Caco-2 (cell line): ENCODE measurements around the gene BEST1. TPM values are rescaled to one million over a fixed set of nuclear protein-coding genes. Genes with fewer than 3 reads are reported as not detected.

Source experiments
- BruUV-seq: library from RNA; stranded (reverse); fragments of 400-500 nt; replicated peaks from 2 replicates; lab custom pipeline; 2021; lab: Mats Ljungman, UMichigan
- CTCF ChIA-PET: fragments of 300-600 bp; sonication (Branson Sonifier 250); formaldehyde crosslinking; loops from one replicate; lab custom pipeline; 2022; ENCODE audit warnings: antibody characterized with exemption; lab: Charles Lee
- POLR2A ChIA-PET: fragments of 300-600 bp; sonication (Branson Sonifier 250); formaldehyde crosslinking; loops from one replicate; lab custom pipeline; 2022; ENCODE audit warnings: antibody characterized with exemption; lab: Charles Lee
- DNase-seq, 2 experiments: peaks; one replicate each; pipeline versions ENCODE4 v3.0.0 to v3.0.0-alpha.2; 2020 to 2022
- H3K27me3 ChIP-seq: replicated peaks from 2 replicates; pipeline ENCODE4 v1.6.0; 2011; ENCODE audit warnings: low read length; ENCODE audit not compliant: control insufficient read depth, insufficient read depth
- H3K36me3 ChIP-seq: 2 replicates; pipeline ENCODE4 v1.5.1; 2011; ENCODE audit warnings: low read length; ENCODE audit not compliant: control insufficient read depth, insufficient read depth
- H3K4me1 ChIP-seq: fragments of 250-450 bp; sonication (Bioruptor Pico); 2 replicates; pipeline ENCODE4 v1.5.1; 2020; ENCODE audit warnings: mild to moderate bottlenecking
- H3K4me3 ChIP-seq: 2 replicates; pipeline ENCODE4 v1.5.1; 2011; ENCODE audit warnings: low read depth, mild to moderate bottlenecking, control low read depth, low read length
- H3K9me3 ChIP-seq: fragments of 250-450 bp; sonication (Bioruptor Pico); 2 replicates; pipeline ENCODE4 v1.5.1; 2020; ENCODE audit warnings: mild to moderate bottlenecking, moderate library complexity
- H3K27ac Mint-ChIP-seq: one replicate; pipeline ENCODE4 v1.8.0; 2022; ENCODE audit warnings: mixed read lengths; ENCODE audit not compliant: unreplicated experiment
- H3K27me3 Mint-ChIP-seq: one replicate; pipeline ENCODE4 v1.8.0; 2022; ENCODE audit warnings: mixed read lengths; ENCODE audit not compliant: insufficient read depth, unreplicated experiment
- H3K36me3 Mint-ChIP-seq: one replicate; pipeline ENCODE4 v1.8.0; 2022; ENCODE audit warnings: mild to moderate bottlenecking, mixed read lengths; ENCODE audit not compliant: insufficient read depth, unreplicated experiment
- H3K4me1 Mint-ChIP-seq: one replicate; pipeline ENCODE4 v1.8.0; 2022; ENCODE audit warnings: low read depth, mixed read lengths; ENCODE audit not compliant: unreplicated experiment
- H3K4me3 Mint-ChIP-seq: one replicate; pipeline ENCODE4 v1.8.0; 2022; ENCODE audit warnings: mild to moderate bottlenecking, moderate library complexity, mixed read lengths; ENCODE audit not compliant: unreplicated experiment
- H3K9me3 Mint-ChIP-seq: one replicate; pipeline ENCODE4 v1.8.0; 2022; ENCODE audit warnings: mixed read lengths; ENCODE audit not compliant: unreplicated experiment
- CTCF ChIP-seq, 2 experiments: fragments of 200-600 bp in 1 of 2; IDR thresholded peaks; 1 replicate in 1 of 2; 2 replicates in 1 of 2; pipeline versions ENCODE4 v1.5.1 to v1.8.0; 2011 to 2022; ENCODE audit warnings: antibody characterized with exemption in 1 of 2, control low read depth in 1 of 2, inconsistent platforms in 1 of 2, low read depth in 1 of 2, low read length in 1 of 2, mild to moderate bottlenecking in 1 of 2, moderate library complexity in 1 of 2; ENCODE audit not compliant: insufficient read depth in 1 of 2, severe bottlenecking in 1 of 2, unreplicated experiment in 1 of 2
- intact Hi-C: fragments of 100-400 bp; cut with micrococcal nuclease; formaldehyde crosslinking; loops from one replicate; pipeline ENCODE4 v1.10.0; 2022; ENCODE audit not compliant: unreplicated experiment
- total RNA-seq: library from RNA; stranded (reverse); gene quantifications from 2 replicates; pipeline ENCODE4 v1.2.3, GENCODE V29; 2022

The BEST1 gene
- total RNA-seq, 1 experiment from 2014 or later = 6.7 TPM

DNA sequence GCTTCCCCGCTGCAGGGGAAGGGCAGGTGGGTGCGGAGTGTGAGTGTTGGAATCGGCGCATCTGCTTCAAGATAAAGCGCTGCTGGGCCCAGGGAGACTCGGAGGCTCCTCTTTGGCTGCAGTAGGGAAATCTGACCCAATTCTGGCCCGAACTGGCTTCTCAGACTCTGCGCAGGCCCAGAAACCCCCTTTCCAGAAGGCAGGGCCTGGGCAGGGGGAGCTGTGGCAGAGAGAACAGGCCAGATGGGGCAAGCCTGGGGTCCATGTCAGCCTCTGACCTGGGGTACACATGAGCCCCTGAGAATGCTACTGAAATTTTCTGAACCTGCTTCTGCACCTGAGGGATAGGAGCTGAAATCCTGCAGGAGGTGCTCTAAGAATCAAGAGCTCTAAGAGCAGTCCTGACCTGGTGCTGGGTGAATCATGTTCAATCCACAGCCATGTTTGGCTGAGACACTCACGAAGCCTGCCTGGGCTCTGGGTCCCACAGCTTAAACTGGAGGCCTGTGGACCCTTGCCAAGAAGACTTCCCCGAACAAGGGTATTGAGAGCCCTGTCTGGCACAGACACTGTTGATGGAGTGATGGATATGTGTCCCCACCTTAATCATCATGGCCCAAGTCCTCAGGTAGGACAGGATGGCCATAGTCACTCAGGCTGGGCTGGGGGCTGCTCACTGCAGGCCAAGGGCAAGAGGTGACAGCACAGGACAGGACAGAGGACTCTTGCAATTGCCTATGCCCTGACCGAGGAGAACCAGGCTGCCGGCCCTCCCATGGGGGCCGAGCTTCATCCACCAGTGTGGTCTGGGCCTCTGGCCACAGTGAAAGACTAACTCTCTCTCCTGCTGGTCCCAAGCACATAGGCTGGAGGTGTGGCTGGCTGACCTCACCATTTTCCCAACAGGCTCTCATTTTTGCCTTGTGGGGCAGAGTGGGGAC is 39.7 kb upstream of the BEST1 start:
- H3K4me1 ChIP-seq = no peaks in the 10 kb centered on the region
- no peaks in the 10 kb centered on the region for H3K27me3 ChIP-seq
- intact Hi-C loops = loop anchor here (10.0 kb wide), 1 partner anchor 876 kb away; no protein-coding TSS in a partner anchor
- H3K27ac Mint-ChIP-seq = no peak overlapping the region
- H3K4me3 ChIP-seq = no peak overlapping the region
- H3K4me3 Mint-ChIP-seq = no peak overlapping the region
- H3K4me1 Mint-ChIP-seq = no peaks in the 10 kb centered on the region
- H3K36me3 Mint-ChIP-seq = no peaks in the 10 kb centered on the region
- TF ChIP-seq CTCF (IDR thresholded peaks at IDR 0.05; ENCODE audit: insufficient read depth in 1 of 2, low read depth in 1 of 2, low read length in 1 of 2, severe bottlenecking in 1 of 2, unreplicated experiment in 1 of 2) = no peak
- DNase-seq = peak in 1 of 2 experiments; percentile 22
- CTCF ChIA-PET = interaction anchor here (0.6 to 2.4 kb wide), 2 partner anchors 37 to 128 kb away, joined by 3 to 8 read pairs; no protein-coding TSS in a partner anchor
- no peaks in the 10 kb centered on the region for H3K9me3 ChIP-seq
- no TSS peak for BruUV-seq
- H3K36me3 ChIP-seq = no peaks in the 10 kb centered on the region
- no peaks in the 10 kb centered on the region for H3K27me3 Mint-ChIP-seq
- POLR2A ChIA-PET = no interaction called here
- no peaks in the 10 kb centered on the region for H3K9me3 Mint-ChIP-seq

DNA sequence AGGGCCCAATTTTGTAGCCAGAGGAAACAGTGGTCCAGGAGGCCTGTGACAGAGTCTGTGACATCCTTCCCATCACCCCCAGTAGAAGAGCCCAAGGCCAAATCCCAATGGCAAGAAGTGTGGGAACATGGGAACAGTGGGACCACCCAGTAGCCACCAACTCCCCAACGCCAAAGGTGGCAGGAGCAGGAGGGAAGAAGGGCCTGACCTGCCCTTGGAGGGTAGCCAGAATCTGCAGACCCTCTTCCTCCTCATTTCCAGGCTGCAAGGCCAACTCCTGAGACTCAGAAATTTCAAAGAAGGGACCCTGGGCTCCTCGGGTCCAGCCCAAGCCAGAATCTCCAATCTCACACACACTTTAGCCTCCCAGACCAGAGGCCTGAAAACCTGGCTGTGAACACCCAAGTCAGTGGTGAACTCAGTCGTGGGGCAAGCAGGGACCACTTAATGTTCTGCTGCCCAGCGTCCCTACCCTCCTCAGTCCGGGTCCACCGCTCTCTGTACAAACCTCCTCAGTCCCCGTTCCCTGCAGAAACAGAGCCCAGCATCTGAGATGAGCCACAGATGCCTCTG is 38.9 kb upstream of the BEST1 start:
- no peak overlapping the region for H3K4me3 ChIP-seq
- no peaks in the 10 kb centered on the region for H3K9me3 Mint-ChIP-seq
- no peaks in the 10 kb centered on the region for H3K27me3 ChIP-seq
- H3K4me3 Mint-ChIP-seq = no peak overlapping the region
- CTCF ChIA-PET = no interaction called here
- H3K27me3 Mint-ChIP-seq = no peaks in the 10 kb centered on the region
- POLR2A ChIA-PET = no interaction called here
- peak in 1 of 2 experiments; percentile 19 for DNase-seq
- no peak for TF ChIP-seq CTCF (IDR thresholded peaks at IDR 0.05; ENCODE audit: insufficient read depth in 1 of 2, low read depth in 1 of 2, low read length in 1 of 2, severe bottlenecking in 1 of 2, unreplicated experiment in 1 of 2)
- no peaks in the 10 kb centered on the region for H3K4me1 Mint-ChIP-seq
- no peaks in the 10 kb centered on the region for H3K4me1 ChIP-seq
- no peaks in the 10 kb centered on the region for H3K9me3 ChIP-seq
- no peaks in the 10 kb centered on the region for H3K36me3 Mint-ChIP-seq
- intact Hi-C loops = loop anchor here (10.0 kb wide), 1 partner anchor 876 kb away; no protein-coding TSS in a partner anchor
- no peaks in the 10 kb centered on the region for H3K36me3 ChIP-seq
- BruUV-seq = no TSS peak
- no peak overlapping the region for H3K27ac Mint-ChIP-seq

- H3K4me1 Mint-ChIP-seq = no peaks in the 10 kb centered on the region
- POLR2A ChIA-PET = no interaction called here
- Histone ChIP-seq H3K4me1 (no peaks in the 10 kb centered on the region; the same call in 1 of the 2 replicates), H3K27me3 (no peaks in the 10 kb centered on the region), H3K4me3 (no peak overlapping the region), H3K36me3 (no peaks in the 10 kb centered on the region), H3K9me3 (no peaks in the 10 kb centered on the region)
- no peak overlapping the region for H3K27ac Mint-ChIP-seq
- H3K4me3 Mint-ChIP-seq = no peak overlapping the region
- no peaks in the 10 kb centered on the region for H3K36me3 Mint-ChIP-seq
- no peak for TF ChIP-seq CTCF (IDR thresholded peaks at IDR 0.05; ENCODE audit: insufficient read depth in 1 of 2, low read depth in 1 of 2, low read length in 1 of 2, severe bottlenecking in 1 of 2, unreplicated experiment in 1 of 2)
- BruUV-seq = no TSS peak
- DNase-seq = peak in 1 of 2 experiments; percentile 19
- CTCF ChIA-PET = no interaction called here
- intact Hi-C loops = loop anchor here (10.0 kb wide), 1 partner anchor 877 kb away; no protein-coding TSS in a partner anchor
- H3K27me3 Mint-ChIP-seq = no peaks in the 10 kb centered on the region
- no peaks in the 10 kb centered on the region for H3K9me3 Mint-ChIP-seq
Observed at GRCh38 chr11:61911701-61912529, 38.2 kb upstream of the BEST1 start.
